GM19397 (cell line): ENCODE measurements around the gene MAGI1.

Source experiments
- ATAC-seq: cut with Tn5 transposase; IDR thresholded peaks from one replicate; pipeline ENCODE4 v1.9.1; 2021; ENCODE audit warnings: mild to moderate bottlenecking, moderate library complexity; ENCODE audit not compliant: unreplicated experiment

The MAGI1 gene

DNA sequence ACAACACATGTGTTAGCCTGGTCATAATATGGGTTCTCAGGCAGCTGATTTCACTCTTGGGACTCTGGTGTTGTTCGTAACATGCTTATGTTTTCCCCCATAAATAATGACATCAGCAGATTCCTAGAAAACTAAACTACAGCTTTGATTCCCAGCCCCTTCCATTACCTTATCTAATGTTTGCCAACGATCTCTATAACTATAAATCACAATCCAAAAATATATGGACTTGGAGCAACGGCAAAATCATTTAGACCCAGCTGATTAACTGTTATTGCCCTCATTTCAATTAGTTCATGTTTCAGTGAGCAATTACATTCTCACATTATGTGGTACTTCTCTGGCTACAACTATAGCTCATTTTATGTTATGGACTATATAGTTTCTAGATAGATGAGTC is 531.3 kb downstream of the MAGI1 start:
- ATAC-seq = no peak

DNA sequence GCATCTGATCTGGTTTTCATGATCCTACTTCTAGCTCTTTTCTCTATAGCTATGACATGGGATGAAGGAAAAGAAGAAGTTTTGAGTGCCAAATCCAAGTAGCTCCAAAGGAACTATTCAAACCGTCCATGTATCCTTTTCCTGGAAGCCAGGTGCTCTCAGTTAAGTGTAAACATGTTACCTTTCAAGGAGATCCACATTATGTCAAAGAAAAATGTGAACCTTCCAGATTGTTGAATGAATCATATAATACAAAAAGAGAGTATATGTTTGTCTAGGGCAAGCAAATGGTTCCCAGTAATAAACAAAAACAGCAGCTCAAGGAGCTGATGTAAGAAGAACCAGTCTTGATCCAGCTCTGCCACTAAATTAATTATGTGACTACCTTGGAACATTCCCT is 534.9 kb downstream of the MAGI1 start:
- no peak for ATAC-seq

DNA sequence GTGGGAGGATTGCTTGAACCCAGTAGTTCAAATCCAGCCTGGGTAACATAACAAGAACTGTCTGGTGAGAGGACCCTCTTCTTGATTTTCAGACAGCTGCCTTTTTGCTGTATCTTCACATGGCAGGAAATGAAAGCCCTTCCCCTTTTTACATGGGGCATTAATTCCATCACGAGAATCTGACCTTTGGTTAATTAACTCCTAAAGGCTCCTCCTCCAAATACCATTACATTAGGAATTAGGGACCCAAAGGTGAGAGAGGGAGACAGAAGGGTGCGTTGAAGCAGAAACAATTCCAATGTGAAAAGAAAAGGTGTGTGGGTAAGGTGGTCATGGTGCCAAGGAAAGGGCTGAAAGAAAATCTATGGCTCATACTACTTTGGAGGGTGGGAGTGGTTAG is 536.2 kb downstream of the MAGI1 start:
- no peak for ATAC-seq

DNA sequence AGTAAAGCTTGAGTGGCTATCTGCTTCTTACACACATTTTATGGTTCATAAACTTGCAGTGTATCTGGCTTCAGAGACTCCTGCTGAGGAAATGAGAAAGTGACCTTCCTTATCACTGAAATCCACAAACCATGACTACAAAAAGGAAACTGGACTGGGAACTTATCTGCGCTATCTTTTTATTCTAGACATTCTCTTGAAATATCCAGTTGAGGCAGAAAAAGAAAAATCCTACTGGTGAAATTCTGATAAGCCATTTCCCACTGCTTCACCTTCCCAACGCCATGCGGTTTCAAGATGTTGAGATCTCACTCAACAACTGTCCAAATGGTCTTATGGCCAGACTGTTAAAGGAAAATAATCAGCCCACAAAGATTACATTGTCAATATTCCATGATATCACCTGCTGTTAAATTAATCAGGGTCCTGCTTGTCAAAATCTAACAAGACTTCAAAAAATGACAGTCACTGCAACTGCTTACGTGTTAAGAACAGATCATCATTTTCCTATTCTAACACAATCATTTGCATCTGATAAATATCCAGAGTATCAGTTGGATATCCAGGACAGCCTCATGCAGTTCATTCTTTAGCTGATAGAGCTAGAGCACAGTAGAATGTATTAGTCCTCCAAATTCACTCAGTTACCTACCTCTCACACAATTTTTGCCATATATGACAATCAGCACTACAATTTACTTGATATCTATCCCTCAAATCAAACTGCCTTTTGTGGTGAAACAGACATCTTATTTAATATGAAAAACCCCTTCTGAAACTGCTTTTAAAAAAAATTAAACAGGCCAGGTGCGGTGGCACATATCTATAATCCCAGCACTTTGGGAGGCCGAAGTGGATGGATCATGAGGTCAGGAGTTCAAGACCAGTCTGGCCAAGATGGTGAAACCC is 538.1 kb downstream of the MAGI1 start:
- ATAC-seq = no peak

DNA sequence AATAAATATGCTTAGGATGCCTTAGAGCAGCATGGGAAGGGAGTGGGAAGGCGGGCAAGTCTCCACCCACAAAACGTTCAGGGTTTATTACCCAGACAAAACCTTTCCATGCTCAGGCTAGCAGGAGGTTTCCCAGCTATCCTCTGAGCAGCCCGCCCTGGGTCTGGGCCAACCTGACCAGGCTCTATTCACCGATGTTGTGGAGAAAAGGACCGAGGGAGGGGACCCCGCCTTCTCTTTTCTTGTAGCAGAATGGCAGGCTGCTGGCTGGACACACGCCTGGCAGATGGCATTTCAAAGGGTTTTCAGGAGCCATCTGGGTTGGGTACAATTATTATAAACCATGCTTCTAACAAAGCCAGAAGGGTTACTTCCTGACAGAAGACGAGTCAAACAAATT is 540.9 kb downstream of the MAGI1 start:
- no peak for ATAC-seq

DNA sequence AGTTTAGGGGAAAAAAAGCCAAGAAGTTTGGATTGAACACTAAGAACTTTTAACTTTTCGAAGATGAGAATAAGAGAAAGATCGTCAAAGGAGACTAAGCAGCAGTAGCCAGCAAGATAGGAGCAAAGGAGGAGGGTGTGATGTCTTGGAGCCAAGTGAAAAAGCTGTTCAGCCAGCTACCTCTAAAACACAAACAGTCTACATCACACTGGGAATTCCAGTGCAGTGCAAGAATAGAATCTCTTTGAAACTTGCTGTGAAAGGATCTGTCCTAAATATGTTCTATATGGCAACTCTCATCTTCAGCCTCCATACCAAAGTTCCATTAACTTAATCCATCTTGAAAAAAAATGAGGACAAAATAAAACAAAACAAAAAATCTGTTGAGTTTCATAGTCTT is 541.5 kb downstream of the MAGI1 start:
- no peak for ATAC-seq

GRCh38 chr3:65493938-65494337 is 544.8 kb downstream of the MAGI1 start:
- ATAC-seq = no peak

DNA sequence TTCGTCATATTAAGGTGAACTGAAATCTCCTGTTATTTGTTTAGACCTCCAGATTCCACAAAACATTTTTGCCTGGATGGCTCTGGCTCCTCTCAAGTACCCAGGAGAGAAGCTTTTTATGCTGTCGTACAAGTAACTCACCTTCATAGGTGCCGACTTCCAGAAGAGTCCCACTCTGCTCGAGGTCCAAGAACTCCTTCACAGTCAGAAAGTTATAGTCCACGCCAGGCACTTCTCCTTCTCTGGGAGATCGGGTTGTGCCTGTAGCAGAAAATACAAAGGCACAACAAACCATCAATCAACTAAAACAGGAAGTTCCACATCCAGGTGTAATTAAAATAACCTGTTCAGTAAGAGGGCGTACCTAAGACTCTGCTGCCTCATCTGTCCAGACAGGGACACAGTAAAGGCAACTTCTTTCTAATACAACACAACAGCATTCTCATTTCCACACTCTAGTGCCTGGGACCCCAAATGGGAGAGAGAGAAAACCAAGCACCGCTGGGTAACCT is 545.3 kb downstream of the MAGI1 start:
- no peak for ATAC-seq

DNA sequence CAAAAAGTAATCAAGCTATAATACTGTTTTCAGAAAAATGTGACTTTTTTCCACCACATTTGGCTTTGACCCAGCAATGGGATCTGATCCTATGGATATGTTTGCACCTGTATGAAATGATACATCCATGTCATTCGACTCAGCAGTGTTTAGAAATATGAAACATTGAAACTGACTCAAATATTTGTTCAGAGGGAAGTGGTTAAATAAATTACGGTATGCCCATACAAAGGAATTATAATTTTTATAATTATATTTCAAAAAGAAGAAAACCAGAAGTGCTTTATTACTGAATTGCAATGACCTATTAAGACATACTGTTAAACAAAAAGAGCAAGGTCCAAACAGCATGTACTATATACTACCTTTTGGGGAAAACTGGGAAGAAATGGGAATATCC is 546.5 kb downstream of the MAGI1 start:
- no peak for ATAC-seq

DNA sequence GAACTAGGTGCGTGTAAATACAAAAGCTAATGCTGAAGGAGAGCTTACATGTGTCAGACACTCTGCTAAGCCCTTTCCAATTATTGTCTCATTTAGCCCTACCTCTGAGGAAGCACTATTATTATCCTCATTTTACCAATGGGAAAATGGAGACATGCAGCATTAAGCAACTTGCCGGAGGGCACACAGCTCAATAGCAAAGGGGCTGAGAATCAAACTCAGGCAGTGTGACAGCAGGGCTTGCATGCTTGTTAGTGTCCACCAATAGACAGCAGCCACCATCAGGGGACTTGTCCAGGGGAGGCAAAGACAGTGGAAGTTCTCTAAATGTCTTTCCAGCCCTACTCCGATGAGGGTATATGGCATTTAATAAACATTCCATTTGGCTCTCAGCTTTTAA is 548.6 kb downstream of the MAGI1 start:
- no peak for ATAC-seq

- ATAC-seq = no peak
These were observed 549.5 kb downstream of the MAGI1 start for GRCh38 chr3:65489253-65489652.

DNA sequence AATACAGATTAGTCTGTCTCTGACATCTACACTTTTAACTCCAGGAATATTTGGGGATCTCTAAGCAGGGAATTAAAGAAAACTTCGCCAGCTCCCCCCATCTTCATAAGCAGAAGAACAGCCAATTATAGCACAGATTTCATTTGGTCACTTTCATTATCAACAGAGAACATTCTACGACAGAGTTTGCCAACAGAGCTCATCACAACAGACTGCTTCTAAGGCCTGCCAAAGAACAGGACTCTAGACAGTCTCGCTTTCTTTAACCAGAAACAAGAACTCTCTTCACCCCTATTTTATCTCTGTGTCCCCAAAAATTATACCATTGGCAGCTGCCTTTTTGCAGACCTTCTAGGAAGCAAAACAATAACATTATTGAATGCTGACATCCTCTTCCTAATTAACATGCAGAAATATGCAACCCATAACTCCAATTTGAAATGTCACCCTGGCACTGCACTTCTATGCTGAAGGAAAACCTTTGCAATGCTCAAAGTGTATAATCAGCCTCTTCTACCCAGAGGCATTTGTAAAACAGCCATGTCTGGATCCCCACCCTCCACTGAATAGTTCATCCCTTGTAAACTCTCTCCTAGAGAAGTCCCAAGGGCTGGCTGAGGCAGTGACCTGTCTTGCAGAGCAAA is 552.8 kb downstream of the MAGI1 start:
- no peak for ATAC-seq

- ATAC-seq = no peak
These were observed 553.8 kb downstream of the MAGI1 start for GRCh38 chr3:65484964-65485363.

DNA sequence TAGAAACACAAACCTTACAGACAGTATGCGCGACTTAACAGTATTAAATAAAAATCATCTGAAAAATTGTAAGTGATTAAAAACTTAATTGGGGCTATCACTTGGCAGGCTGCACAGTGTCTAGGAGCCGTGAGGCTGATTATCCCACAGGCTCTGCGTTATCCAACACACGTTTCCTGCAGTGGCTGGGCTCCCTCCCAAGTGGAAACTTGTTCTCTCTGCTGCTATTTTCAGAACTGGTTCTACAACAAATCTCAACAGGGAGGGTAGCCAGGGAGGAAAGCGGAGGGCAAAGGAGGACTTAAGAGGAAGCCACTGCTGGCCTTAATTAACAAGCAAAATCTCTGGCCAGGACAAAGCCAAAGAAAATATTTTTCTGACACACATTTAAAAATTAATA is 555.2 kb downstream of the MAGI1 start:
- no peak for ATAC-seq

GRCh38 chr3:65483011-65483410 is 555.7 kb downstream of the MAGI1 start:
- no peak for ATAC-seq

GRCh38 chr3:65481085-65481484 is 557.6 kb downstream of the MAGI1 start:
- ATAC-seq = no peak

DNA sequence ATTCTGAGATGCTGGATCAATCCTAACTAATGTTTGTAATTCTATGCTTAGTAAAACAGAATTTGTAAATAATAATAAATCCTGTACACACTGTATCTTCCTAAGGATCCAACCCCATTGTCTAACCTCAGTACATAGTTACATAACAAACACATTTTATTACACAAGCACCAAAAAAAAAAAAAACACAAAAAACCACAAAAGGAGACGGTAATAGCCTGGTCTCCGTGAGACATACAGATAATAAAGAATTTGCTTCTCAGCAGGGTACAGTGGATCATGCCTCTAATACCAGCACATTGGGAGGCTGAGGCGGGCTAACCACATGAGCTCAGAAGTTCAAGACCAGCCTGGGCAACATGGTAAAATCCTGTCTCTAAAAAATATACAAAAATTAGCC is 558.7 kb downstream of the MAGI1 start:
- no peak for ATAC-seq

DNA sequence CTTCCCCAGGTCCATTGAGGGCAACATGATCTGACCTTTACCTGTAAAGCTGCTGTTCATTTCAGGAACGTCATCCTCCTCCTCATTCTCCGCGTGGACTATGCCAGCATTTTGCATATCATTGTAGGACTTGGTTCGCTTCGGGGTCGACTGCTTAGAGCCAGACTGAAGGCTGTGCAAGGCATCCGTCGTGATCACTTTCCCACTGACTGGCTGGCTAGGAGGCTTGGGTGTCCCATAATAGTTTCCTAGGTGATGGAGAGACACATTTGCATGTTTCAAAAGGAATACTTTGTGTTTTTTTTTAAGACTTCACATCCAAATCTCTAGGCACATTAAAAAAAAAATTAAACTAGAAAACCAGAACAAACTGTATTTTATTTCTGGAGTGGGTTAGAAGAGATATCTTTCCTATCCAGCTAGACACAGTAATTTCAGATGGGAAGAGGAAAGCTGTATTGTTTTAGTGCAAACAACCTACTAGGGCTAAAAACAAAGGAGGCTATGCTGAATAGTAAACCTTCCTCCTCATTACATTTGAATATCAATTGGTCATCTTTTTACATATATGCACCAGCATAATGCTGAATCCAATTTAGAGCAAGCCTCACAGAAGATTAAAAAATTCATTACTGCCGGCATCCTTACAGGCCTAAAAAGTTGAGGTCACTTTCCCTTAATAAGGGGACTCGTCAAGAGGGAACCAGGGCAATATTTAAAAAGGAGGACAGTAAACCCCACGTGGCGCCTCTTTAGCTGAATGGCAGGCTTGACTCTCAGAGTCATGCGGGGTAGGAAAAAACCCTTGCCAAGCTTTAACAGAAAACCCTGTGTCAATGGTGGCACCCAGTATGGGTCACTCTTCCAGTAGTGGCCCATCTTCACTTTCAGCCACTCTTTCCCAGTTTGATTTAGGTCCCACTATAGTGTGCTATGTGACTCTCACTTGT is 559.9 kb downstream of the MAGI1 start:
- no peak for ATAC-seq

- ATAC-seq = no peak
These were observed 565.0 kb downstream of the MAGI1 start for GRCh38 chr3:65473736-65474135.

DNA sequence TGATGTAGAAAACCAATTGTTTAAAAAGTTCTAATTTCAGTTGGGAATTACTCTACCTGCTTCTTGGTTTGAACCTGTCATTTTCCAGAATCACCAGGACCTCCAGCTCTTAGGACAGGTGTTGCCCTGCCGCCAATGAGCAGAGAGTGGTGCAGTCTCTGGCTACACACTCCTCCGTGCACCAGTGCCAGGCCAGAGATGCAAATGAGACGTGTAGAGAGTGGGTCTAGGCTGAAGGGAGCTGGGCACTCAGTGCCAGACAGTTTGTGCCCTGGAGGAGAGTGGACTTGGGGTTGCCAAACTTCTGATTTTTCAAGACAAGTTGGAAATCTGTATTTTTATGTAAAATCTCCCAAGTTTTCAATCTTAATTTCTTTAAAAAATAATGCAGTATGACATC is 566.2 kb downstream of the MAGI1 start:
- ATAC-seq = no peak

DNA sequence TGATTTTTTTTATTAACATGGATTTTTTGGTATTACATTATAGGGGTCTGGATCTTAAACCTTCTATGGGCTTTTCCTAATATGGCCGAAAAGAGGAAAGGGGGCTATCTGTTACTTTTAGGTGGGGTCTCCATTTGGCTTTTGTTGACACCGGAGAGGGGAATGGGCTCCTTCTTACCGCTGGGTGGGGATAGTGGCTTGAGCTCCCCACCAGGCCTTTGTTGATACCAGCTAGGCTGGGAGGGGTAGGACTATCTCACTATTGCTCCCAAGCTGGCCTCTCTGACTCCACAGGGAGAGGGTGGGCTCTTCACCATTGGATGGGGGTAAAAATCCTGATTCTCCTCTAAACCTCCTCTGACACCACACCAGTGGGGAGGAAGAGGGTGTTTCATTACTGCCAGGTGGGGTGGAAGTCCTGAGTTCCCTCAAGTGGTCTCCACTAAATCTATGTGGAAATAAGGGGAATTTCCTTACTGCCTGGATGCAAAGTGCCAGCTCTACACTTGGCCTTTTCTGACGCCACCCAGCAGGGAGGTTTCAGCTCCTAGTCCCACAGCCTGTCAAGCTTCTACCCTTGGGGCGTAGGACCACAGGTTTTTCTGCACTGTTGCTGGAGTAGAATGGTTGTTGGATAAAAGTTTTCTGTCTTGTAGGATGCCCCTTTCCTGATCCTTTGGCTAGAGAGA is 572.3 kb downstream of the MAGI1 start:
- no peak for ATAC-seq
